Lung (tissue), 12 donors: ENCODE measurements around the gene ARHGEF7. TPM values are rescaled to one million over a fixed set of nuclear protein-coding genes. Genes with fewer than 3 reads are reported as not detected.

Experiments used
- ATAC-seq: fragments of 200-7000 bp; cut with Tn5 transposase; one replicate; pipeline ENCODE4 v1.9.1; 2020; ENCODE audit warnings: moderate number of reproducible peaks; ENCODE audit not compliant: insufficient read depth, low FRiP score
- DNase-seq, 3 donors: peaks; one replicate each; pipeline ENCODE4 v3.0.0-alpha.2; 2013 to 2017
- H3K27ac ChIP-seq, 2 donors: one replicate each; pipeline ENCODE4 v1.5.1; 2013; ENCODE audit warnings: mild to moderate bottlenecking in 2 of 2, moderate library complexity in 2 of 2, control low read depth in 1 of 2, inconsistent platforms in 1 of 2, low read depth in 1 of 2, low read length in 1 of 2
- H3K27me3 ChIP-seq, 3 donors: one replicate each; pipeline ENCODE4 v1.5.1; 2013; ENCODE audit warnings: low read length in 2 of 3; ENCODE audit not compliant: control insufficient read depth in 3 of 3, insufficient read depth in 3 of 3
- H3K36me3 ChIP-seq, 4 donors: one replicate each; pipeline ENCODE4 v1.5.1; 2013; ENCODE audit warnings: low read length in 4 of 4, mild to moderate bottlenecking in 1 of 4, moderate library complexity in 1 of 4; ENCODE audit not compliant: control insufficient read depth in 4 of 4, insufficient read depth in 4 of 4
- H3K4me1 ChIP-seq, 5 donors: one replicate each; pipeline ENCODE4 v1.5.1; 2013; ENCODE audit warnings: low read length in 5 of 5, mild to moderate bottlenecking in 2 of 5, moderate library complexity in 1 of 5; ENCODE audit not compliant: control insufficient read depth in 5 of 5, insufficient read depth in 5 of 5
- H3K4me3 ChIP-seq: one replicate; pipeline ENCODE4 v1.5.1; 2013; ENCODE audit warnings: mild to moderate bottlenecking, control low read depth, moderate library complexity
- H3K9ac ChIP-seq, 2 donors: one replicate each; pipeline ENCODE4 v1.5.1; 2013; ENCODE audit warnings: low read length in 2 of 2, control low read depth in 1 of 2; ENCODE audit not compliant: insufficient read depth in 1 of 2
- H3K9me3 ChIP-seq, 4 donors: one replicate each; pipeline ENCODE4 v1.5.1; 2013; ENCODE audit warnings: low read length in 3 of 4, mild to moderate bottlenecking in 1 of 4, moderate library complexity in 1 of 4; ENCODE audit not compliant: control insufficient read depth in 4 of 4, insufficient read depth in 3 of 4
- CTCF ChIP-seq: IDR thresholded peaks from 2 replicates; pipeline ENCODE4 v1.5.1; 2012; ENCODE audit warnings: mild to moderate bottlenecking; ENCODE audit errors: control extremely low read depth, extremely low read depth
- WGBS, 2 donors: extraction: QIAGEN DNeasy Blood & Tissue Kit; methylation state at CpG; one replicate each; pipeline ENCODE4 v1.1.7; 2013; 5-methylcytosine and 5-hydroxymethylcytosine counted together
- polyA plus RNA-seq, 2 donors: library from polyadenylated mRNA; stranded (reverse); fragments of 200-250 nt; gene quantifications; one replicate each; pipeline ENCODE4 v1.2.1, GENCODE V29; 2013
- total RNA-seq, 2 donors: library from RNA; depleted of rRNA in 1 of 2; stranded (reverse); fragments of >200 nt in 1 of 2; gene quantifications; one replicate each; pipeline ENCODE4 v1.2.1, GENCODE V29; 2014 to 2021
- donor health status: control.
- donor health status: control.
- donor health status: Bipolar disorder and iron deficiency.
- donor health status: healthy.
- donor health status: DM: yes; HTN: yes; CAD: no.

Gene ARHGEF7
- total and polyA plus RNA-seq, 4 donors = 20.9 to 143 (median 37.8) TPM

- Histone ChIP-seq H3K4me3 (no peak overlapping the region), H3K9me3 (no peaks in the 10 kb centered on the region), H3K9ac (no peak overlapping the region), H3K27me3 (no peaks in the 10 kb centered on the region), H3K36me3 (peaks cover 0 to 8% (median 3%) of the 10 kb centered on the region in 4 donors), H3K4me1 (peaks cover 3 to 16% (median 9%) of the 10 kb centered on the region in 5 donors), H3K27ac (peak overlapping the region; percentile 52 to 72)
- DNase-seq (no peak), ATAC-seq (no peak)
- WGBS, 2 donors = 72 to 82% methylated on average over 6 of the region's 6 CpGs
- TF ChIP-seq CTCF = no peak
These were observed 62.8 kb downstream of the ARHGEF7 start for GRCh38 chr13:111177921-111178320.

GRCh38 chr13:111178402-111178801 lies 63.3 kb downstream of the ARHGEF7 start:
- ATAC-seq (no peak), DNase-seq (no peak)
- peaks cover 3 to 16% (median 9%) of the 10 kb centered on the region in 5 donors for H3K4me1 ChIP-seq
- no peak overlapping the region for H3K4me3 ChIP-seq
- 82 to 85% methylated on average over 4 of the region's 4 CpGs for WGBS, 2 donors
- H3K36me3 ChIP-seq = peaks cover 0 to 7% (median 2%) of the 10 kb centered on the region in 4 donors
- H3K9ac ChIP-seq = no peak overlapping the region
- H3K27me3 ChIP-seq = no peaks in the 10 kb centered on the region
- no peak for TF ChIP-seq CTCF
- peak overlapping the region; percentile 27 to 28 for H3K27ac ChIP-seq
- no peaks in the 10 kb centered on the region for H3K9me3 ChIP-seq

- no peaks in the 10 kb centered on the region for H3K9me3 ChIP-seq
- no peak for TF ChIP-seq CTCF
- peaks cover 0 to 7% (median under 1%) of the 10 kb centered on the region in 4 donors for H3K36me3 ChIP-seq
- ATAC-seq (no peak), DNase-seq (no peak)
- no peak overlapping the region for H3K4me3 ChIP-seq
- no peak overlapping the region for H3K9ac ChIP-seq
- no peaks in the 10 kb centered on the region for H3K27me3 ChIP-seq
- no peak overlapping the region for H3K27ac ChIP-seq
- 62 to 75% methylated on average over 6 of the region's 6 CpGs for WGBS, 2 donors
- H3K4me1 ChIP-seq = peaks cover 8 to 19% (median 14%) of the 10 kb centered on the region in 5 donors
These were observed 65.0 kb downstream of the ARHGEF7 start for GRCh38 chr13:111179908-111180760.
